ENCODE results near the gene HHATL.

DNA sequence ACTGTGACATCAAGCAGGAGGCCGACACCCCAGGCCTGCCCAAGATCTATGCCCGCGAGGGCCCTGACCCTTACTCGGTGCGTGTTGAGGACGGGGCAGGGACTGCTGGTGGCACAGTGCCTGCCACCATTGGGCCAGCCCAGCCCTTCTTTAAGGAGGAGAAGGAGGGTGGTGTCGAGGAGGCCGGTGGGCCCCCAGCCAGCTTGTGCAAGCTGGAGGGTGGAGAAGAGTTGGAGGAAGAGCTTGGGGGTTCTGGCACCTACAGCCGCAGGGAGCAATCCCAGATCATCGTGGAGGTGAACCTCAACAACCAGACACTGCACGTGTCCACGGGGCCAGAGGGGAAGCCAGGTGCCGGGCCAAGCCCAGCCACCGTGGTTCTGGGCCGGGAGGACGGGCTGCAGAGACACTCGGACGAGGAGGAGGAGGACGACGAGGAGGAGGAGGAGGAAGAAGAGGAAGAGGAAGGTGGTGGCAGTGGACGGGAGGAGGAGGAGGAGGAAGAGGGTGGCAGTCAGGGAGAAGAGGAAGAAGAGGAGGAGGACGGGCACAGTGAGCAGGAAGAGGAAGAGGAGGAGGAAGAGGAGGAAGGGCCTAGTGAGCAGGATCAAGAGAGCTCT, 43.7 kb downstream of the HHATL start:
- TF ChIP-seq SAP30 (IDR thresholded peaks at IDR 0.05; ENCODE audit: insufficient read depth, insufficient replicate concordance, low read length) (no peak), POLR2AphosphoS5 (IDR thresholded peaks at IDR 0.05; ENCODE audit: low read depth, low read length) (no peak), EZH2 (IDR thresholded peaks at IDR 0.05; ENCODE audit: low read depth, low read length, severe bottlenecking) (no peak)
- TF ChIP-seq, protein P1, sequence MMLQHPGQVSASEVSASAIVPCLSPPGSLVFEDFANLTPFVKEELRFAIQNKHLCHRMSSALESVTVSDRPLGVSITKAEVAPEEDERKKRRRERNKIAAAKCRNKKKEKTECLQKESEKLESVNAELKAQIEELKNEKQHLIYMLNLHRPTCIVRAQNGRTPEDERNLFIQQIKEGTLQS (IDR thresholded peaks at IDR 0.05; ENCODE audit: insufficient read depth, low read depth, low read length) = no peak
- TF ChIP-seq, protein P2, sequence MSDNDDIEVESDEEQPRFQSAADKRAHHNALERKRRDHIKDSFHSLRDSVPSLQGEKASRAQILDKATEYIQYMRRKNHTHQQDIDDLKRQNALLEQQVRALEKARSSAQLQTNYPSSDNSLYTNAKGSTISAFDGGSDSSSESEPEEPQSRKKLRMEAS (IDR thresholded peaks at IDR 0.05) = no peak
